ENCODE measurements around the gene OPCML.

DNA sequence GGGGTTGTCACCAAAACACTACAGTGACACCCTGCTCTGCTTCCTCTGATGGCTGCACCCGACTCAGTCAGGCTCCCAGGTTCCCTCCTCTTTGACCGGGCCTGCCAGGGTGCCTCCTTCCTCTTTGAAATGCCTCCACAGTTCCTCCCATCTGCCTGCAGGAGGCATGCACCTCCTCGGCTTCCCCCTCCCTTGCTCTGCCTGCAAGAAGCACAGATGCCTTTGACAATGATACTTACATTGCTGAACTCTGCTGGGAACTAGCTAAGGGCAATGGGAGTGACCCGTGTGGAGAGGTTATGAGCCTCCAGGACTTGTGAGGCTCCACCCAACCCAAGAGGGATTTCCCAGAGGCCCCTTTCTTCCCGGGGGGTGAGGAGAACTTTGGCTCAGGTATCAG lies 674.1 kb downstream of the OPCML start:
- TF ChIP-seq, protein P1, sequence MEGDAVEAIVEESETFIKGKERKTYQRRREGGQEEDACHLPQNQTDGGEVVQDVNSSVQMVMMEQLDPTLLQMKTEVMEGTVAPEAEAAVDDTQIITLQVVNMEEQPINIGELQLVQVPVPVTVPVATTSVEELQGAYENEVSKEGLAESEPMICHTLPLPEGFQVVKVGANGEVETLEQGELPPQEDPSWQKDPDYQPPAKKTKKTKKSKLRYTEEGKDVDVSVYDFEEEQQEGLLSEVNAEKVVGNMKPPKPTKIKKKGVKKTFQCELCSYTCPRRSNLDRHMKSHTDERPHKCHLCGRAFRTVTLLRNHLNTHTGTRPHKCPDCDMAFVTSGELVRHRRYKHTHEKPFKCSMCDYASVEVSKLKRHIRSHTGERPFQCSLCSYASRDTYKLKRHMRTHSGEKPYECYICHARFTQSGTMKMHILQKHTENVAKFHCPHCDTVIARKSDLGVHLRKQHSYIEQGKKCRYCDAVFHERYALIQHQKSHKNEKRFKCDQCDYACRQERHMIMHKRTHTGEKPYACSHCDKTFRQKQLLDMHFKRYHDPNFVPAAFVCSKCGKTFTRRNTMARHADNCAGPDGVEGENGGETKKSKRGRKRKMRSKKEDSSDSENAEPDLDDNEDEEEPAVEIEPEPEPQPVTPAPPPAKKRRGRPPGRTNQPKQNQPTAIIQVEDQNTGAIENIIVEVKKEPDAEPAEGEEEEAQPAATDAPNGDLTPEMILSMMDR (IDR thresholded peaks at IDR 0.05), result no peak
- no peak for TF ChIP-seq EZH2 (IDR thresholded peaks at IDR 0.05; ENCODE audit: borderline replicate concordance, insufficient read depth, low read depth, low read length, poor library complexity, severe bottlenecking)
